ENCODE data around the gene C10orf67. TPM values are rescaled to one million over a fixed set of nuclear protein-coding genes. Genes with fewer than 3 reads are reported as not detected.

C10orf67 gene
- total RNA-seq, 1 donor: not detected

- no peaks in the 10 kb centered on the region for H3K27me3 ChIP-seq (ENCODE audit: insufficient read depth, low read length)
- H2AFZ ChIP-seq (ENCODE audit: low read length): no peak overlapping the region
- peaks cover 6% of the 10 kb centered on the region for H3K4me1 ChIP-seq (ENCODE audit: insufficient read depth, low read length)
- DNase-seq (ENCODE audit: insufficient read length, low spot score, missing footprints): peak; percentile 44
- no peak overlapping the region for H3K27ac ChIP-seq (ENCODE audit: low read depth, low read length)
- H3K4me2 ChIP-seq (ENCODE audit: insufficient read depth, low read length): no peak overlapping the region
- H4K20me1 ChIP-seq (ENCODE audit: insufficient read depth, low read length): no peaks in the 10 kb centered on the region
- TF ChIP-seq, protein P1, sequence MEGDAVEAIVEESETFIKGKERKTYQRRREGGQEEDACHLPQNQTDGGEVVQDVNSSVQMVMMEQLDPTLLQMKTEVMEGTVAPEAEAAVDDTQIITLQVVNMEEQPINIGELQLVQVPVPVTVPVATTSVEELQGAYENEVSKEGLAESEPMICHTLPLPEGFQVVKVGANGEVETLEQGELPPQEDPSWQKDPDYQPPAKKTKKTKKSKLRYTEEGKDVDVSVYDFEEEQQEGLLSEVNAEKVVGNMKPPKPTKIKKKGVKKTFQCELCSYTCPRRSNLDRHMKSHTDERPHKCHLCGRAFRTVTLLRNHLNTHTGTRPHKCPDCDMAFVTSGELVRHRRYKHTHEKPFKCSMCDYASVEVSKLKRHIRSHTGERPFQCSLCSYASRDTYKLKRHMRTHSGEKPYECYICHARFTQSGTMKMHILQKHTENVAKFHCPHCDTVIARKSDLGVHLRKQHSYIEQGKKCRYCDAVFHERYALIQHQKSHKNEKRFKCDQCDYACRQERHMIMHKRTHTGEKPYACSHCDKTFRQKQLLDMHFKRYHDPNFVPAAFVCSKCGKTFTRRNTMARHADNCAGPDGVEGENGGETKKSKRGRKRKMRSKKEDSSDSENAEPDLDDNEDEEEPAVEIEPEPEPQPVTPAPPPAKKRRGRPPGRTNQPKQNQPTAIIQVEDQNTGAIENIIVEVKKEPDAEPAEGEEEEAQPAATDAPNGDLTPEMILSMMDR (IDR thresholded peaks at IDR 0.05; ENCODE audit: extremely low read depth, low read depth, low read length): no peak
- no peaks in the 10 kb centered on the region for H3K9me3 ChIP-seq (ENCODE audit: low read depth, low read length)
- H3K79me2 ChIP-seq (ENCODE audit: insufficient read depth, low read length): no peaks in the 10 kb centered on the region
- H3K4me3 ChIP-seq (ENCODE audit: insufficient read depth, low read length): no peak overlapping the region
- H3K36me3 ChIP-seq (ENCODE audit: insufficient read depth, low read length): no peaks in the 10 kb centered on the region
Measured at GRCh38 chr10:23155169-23155568, 189.4 kb downstream of the C10orf67 start.

Small RNAs within 50 kb of the gene (small RNA-seq; reads per million reads assigned to genes)
- gene MIR1254-2 (not detected), gene RF00561 (not detected)

Other genes with a start within 250 kb of the C10orf67 start
- 6.9 and 10.6 TPM in 2 replicates for gene MSRB2, start 249.2 kb downstream of the C10orf67 start, total RNA-seq
- gene PTF1A, start 152.5 kb downstream of the C10orf67 start, total RNA-seq: not detected in 2 replicates
- gene OTUD1, start 94.3 kb upstream of the C10orf67 start, total RNA-seq: 9.8 and 11.5 TPM in 2 replicates